Keratinocyte (primary cell): ENCODE data around the gene UCP2. TPM values are rescaled to one million over a fixed set of nuclear protein-coding genes. Genes with fewer than 3 reads are reported as not detected.

Experiments used
- DNase-seq: peaks from one replicate; pipeline ENCODE4 v3.0.0-alpha.2; 2011; ENCODE audit warnings: low read depth, missing footprints, low spot score
- FAIRE-seq: peaks from 2 replicates; lab custom pipeline; 2011; peaks lifted over from hg19 to GRCh38; lab: Jason Lieb, UNC
- H2AFZ ChIP-seq: 2 replicates; pipeline ENCODE4 v1.6.0; 2012; ENCODE audit warnings: low read length, control low read depth, inconsistent platforms; ENCODE audit not compliant: control insufficient read depth
- H3K27ac ChIP-seq: 2 replicates; pipeline ENCODE4 v1.5.1; 2011; ENCODE audit warnings: low read length; ENCODE audit not compliant: control insufficient read depth, insufficient read depth
- H3K27me3 ChIP-seq: 3 replicates; pipeline ENCODE4 v1.6.0; 2011; ENCODE audit warnings: low read length; ENCODE audit not compliant: control insufficient read depth, insufficient read depth; ENCODE audit errors: extremely low read depth
- H3K36me3 ChIP-seq, 2 experiments: 2 replicates in 1 of 2; 3 replicates in 1 of 2; pipeline ENCODE4 v1.5.1; 2011; ENCODE audit warnings: low read length in 2 of 2, mild to moderate bottlenecking in 1 of 2; ENCODE audit not compliant: control insufficient read depth in 2 of 2, insufficient read depth in 2 of 2; ENCODE audit errors: extremely low read depth in 1 of 2
- H3K4me1 ChIP-seq: 3 replicates; pipeline ENCODE4 v1.5.1; 2011; ENCODE audit warnings: low read length; ENCODE audit not compliant: control insufficient read depth, insufficient read depth; ENCODE audit errors: extremely low read depth
- H3K4me2 ChIP-seq: 3 replicates; pipeline ENCODE4 v1.6.0; 2011; ENCODE audit warnings: low read depth, low read length; ENCODE audit not compliant: control insufficient read depth, insufficient read depth; ENCODE audit errors: extremely low read depth
- H3K4me3 ChIP-seq, 3 experiments: fragments of 200-600 bp in 1 of 3; sonication (generic) in 1 of 3; 2 replicates in 2 of 3; 3 replicates in 1 of 3; pipeline ENCODE4 v1.5.1; 2011 to 2016; ENCODE audit warnings: low read length in 3 of 3, mild to moderate bottlenecking in 3 of 3, control low read depth in 2 of 3, inconsistent platforms in 1 of 3, low read depth in 1 of 3, mixed read lengths in 1 of 3, mixed run types in 1 of 3, moderate library complexity in 1 of 3; ENCODE audit not compliant: control insufficient read depth in 2 of 3, insufficient read depth in 2 of 3; ENCODE audit errors: extremely low read depth in 1 of 3
- H3K79me2 ChIP-seq: 2 replicates; pipeline ENCODE4 v1.6.0; 2012; ENCODE audit warnings: low read length; ENCODE audit not compliant: control insufficient read depth, insufficient read depth
- H3K9ac ChIP-seq: 3 replicates; pipeline ENCODE4 v1.6.0; 2011; ENCODE audit warnings: low read length; ENCODE audit not compliant: control insufficient read depth, insufficient read depth; ENCODE audit errors: extremely low read depth
- H3K9me1 ChIP-seq: 3 replicates; pipeline ENCODE4 v1.6.0; 2011; ENCODE audit warnings: low read length; ENCODE audit not compliant: control insufficient read depth, insufficient read depth; ENCODE audit errors: extremely low read depth
- H3K9me3 ChIP-seq: 2 replicates; pipeline ENCODE4 v1.5.1; 2012; ENCODE audit warnings: low read depth, low read length; ENCODE audit not compliant: control insufficient read depth
- H4K20me1 ChIP-seq: 3 replicates; pipeline ENCODE4 v1.6.0; 2011; ENCODE audit warnings: low read length; ENCODE audit not compliant: control insufficient read depth, insufficient read depth; ENCODE audit errors: extremely low read depth
- CTCF ChIP-seq, 3 experiments: IDR thresholded peaks in 1 of 3; conservative IDR thresholded peaks in 1 of 3; optimal IDR thresholded peaks in 1 of 3; 2 replicates in 2 of 3; 3 replicates in 1 of 3; pipeline versions ENCODE3 to v1.5.1; 2011; ENCODE audit warnings: low read length in 3 of 3, mild to moderate bottlenecking in 3 of 3, moderate library complexity in 2 of 3, control low read depth in 1 of 3, inconsistent platforms in 1 of 3; ENCODE audit not compliant: insufficient read depth in 2 of 3; ENCODE audit errors: extremely low read depth in 1 of 3
- EZH2 ChIP-seq: IDR thresholded peaks from one replicate; pipeline ENCODE4 v1.6.1; 2012; ENCODE audit warnings: inconsistent platforms, mild to moderate bottlenecking, low read length, moderate library complexity
- dilution Hi-C: fragments of 300-500 bp; cut with MboI; formaldehyde crosslinking; loops from one replicate; pipeline ENCODE4 v1.7.0; 2020; ENCODE audit warnings: low sequenced_read_pairs; ENCODE audit not compliant: extremely low pct_ligation_motif_present
- polyA plus RNA-seq, 5 experiments: library from polyadenylated mRNA; depleted of rRNA in 3 of 5; stranded (reverse) in 3 of 5; stranded (forward) in 1 of 5; unstranded in 1 of 5; fragments of >200 nt; gene quantifications; 1 replicate in 1 of 5; 2 replicates in 3 of 5; 3 replicates in 1 of 5; pipeline versions ENCODE4 v1.2.1 to v1.2.3, GENCODE V29; 2011 to 2012; ENCODE audit warnings: missing spikeins in 2 of 5, low read depth in 1 of 5, low replicate concordance in 1 of 5

UCP2 gene
- polyA plus RNA-seq, 1 donor (not counting 4 experiments of a cell fraction or from before 2014, with no cell fraction given) = 1.1 TPM

- no peaks in the 10 kb centered on the region for H3K27me3 ChIP-seq
- H2AFZ ChIP-seq = no peak within 1 kb of the TSS
- H3K27ac ChIP-seq = no peak within 1 kb of the TSS
- H3K9me1 ChIP-seq = no peaks in the 10 kb centered on the region
- no peak within 1 kb of the TSS for H3K4me3 ChIP-seq
- DNase-seq (no peak), FAIRE-seq (no peak)
- peaks cover 0 to 2% of the 10 kb centered on the region in 2 experiments for H3K36me3 ChIP-seq
- H3K9ac ChIP-seq = no peak within 1 kb of the TSS
- TF ChIP-seq CTCF (optimal IDR thresholded peaks at IDR 0.05 in 1 of 3, IDR thresholded peaks at IDR 0.05 in 1 of 3, conservative IDR thresholded peaks at IDR 0.05 in 1 of 3; ENCODE audit: extremely low read depth in 1 of 3, insufficient read depth in 2 of 3, low read length in 3 of 3) (no peak), EZH2 (no peak)
- H4K20me1 ChIP-seq = no peaks in the 10 kb centered on the region
- H3K4me2 ChIP-seq = no peak within 1 kb of the TSS
- no peaks in the 10 kb centered on the region for H3K4me1 ChIP-seq
- H3K9me3 ChIP-seq = no peaks in the 10 kb centered on the region
- no peaks in the 10 kb centered on the region for H3K79me2 ChIP-seq
- dilution Hi-C loops = no loop called here
Measured at GRCh38 chr11:74008373-74009229, 26.0 kb upstream of the UCP2 start, which contains the start of gene UCP3. Gene UCP3 (minus strand): TSS chr11:74009085. CDS start chr11:74007042, 2,043 bp downstream.

- H3K9me1 ChIP-seq = no peaks in the 10 kb centered on the region
- DNase-seq = no peak
- H3K9ac ChIP-seq = no peak overlapping the region
- TF ChIP-seq EZH2 = no peak
- no peak for TF ChIP-seq CTCF (optimal IDR thresholded peaks at IDR 0.05 in 1 of 3, IDR thresholded peaks at IDR 0.05 in 1 of 3, conservative IDR thresholded peaks at IDR 0.05 in 1 of 3; ENCODE audit: extremely low read depth in 1 of 3, insufficient read depth in 2 of 3, low read length in 3 of 3)
- peaks cover 0 to 2% of the 10 kb centered on the region in 2 experiments for H3K36me3 ChIP-seq
- no peak overlapping the region for H2AFZ ChIP-seq
- no peak overlapping the region for H3K4me3 ChIP-seq
- dilution Hi-C loops = no loop called here
- no peaks in the 10 kb centered on the region for H3K9me3 ChIP-seq
- H3K27me3 ChIP-seq = no peaks in the 10 kb centered on the region
- no peak overlapping the region for H3K4me2 ChIP-seq
- no peaks in the 10 kb centered on the region for H3K79me2 ChIP-seq
- FAIRE-seq = no peak
- H3K27ac ChIP-seq = no peak overlapping the region
- no peaks in the 10 kb centered on the region for H4K20me1 ChIP-seq
- no peaks in the 10 kb centered on the region for H3K4me1 ChIP-seq
Measured at GRCh38 chr11:74007691-74008372, 25.2 kb upstream of the UCP2 start.
